ENCODE measurements around the gene RICTOR. TPM values are rescaled to one million over a fixed set of nuclear protein-coding genes. Genes with fewer than 3 reads are reported as not detected.
A peak's percentile ranks its signal among the peaks of the same experiment; 100 is the strongest.

The RICTOR gene
- 9.7 TPM for polyA plus RNA-seq (2013, experiment 1 of 2)
- polyA plus RNA-seq (2013, experiment 2 of 2) = 9.5 TPM

DNA sequence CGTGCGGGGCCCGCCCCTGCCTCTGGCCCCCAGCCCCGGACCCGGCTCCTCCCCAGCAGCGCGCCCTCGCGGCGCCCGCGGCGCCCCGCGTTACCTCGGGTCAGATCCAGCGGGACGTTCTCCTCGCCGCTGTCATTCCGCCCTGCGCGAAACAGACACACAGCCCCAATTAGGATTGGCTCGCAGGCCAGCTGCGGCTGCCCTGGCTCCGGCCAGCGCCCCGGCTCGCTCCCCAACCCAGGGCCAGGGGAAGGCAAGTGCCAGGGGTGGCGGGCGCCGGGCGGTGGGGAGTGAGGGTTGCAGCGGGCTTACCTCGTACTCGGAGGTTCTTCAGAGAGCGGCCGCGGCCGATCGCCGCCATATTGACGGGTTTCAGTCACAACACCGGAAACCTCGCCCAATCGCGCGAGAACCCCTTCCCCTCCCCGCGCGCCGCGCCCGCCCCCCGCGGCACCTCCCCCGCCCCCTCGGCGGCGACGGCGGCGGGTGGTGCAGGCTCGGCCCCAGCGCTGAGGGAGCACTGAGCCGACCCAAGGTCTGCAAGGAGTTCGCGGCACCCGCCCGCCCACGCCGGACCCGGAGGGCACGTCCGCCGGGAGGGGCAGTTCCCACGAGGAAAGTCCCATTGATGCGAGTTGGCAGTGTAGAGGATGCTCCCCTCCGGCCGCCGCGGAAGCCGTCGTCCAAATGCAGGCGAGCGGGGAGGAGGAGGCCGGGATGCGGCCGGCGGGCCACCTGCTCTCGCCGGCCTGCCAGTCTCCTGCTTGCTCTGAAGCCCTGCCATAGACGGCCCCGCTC, at the start of gene RICTOR:
Gene RICTOR (minus strand): TSS at position 383 of the 798 bp plus-strand sequence. CDS start 22 bp downstream, at position 361.
- no peaks in the 10 kb centered on the region for H3K27me3 ChIP-seq (ENCODE audit: control insufficient read depth in 1 of 2, insufficient read depth in 1 of 2, low read length in 2 of 2)
- H2BK12ac ChIP-seq (ENCODE audit: low read length in 2 of 2) = peak within 1 kb of the TSS; percentile 66 to 88
- DNase-seq = peak; percentile 89
- peak within 1 kb of the TSS; percentile 97 for H4K8ac ChIP-seq (ENCODE audit: low read length)
- H3K27ac ChIP-seq (ENCODE audit: low read length, poor library complexity, severe bottlenecking) = peak within 1 kb of the TSS; percentile 95
- peaks cover 0 to 8% of the 10 kb centered on the region in 2 experiments for H3K36me3 ChIP-seq (ENCODE audit: control insufficient read depth in 1 of 2, insufficient read depth in 2 of 2, low read depth in 1 of 2, low read length in 2 of 2)
- H3K14ac ChIP-seq (ENCODE audit: low read length in 2 of 2) = peak within 1 kb of the TSS; percentile 74 to 96
- peak within 1 kb of the TSS; percentile 100 for H3K18ac ChIP-seq (ENCODE audit: low read depth in 1 of 2, low read length in 2 of 2)
- peak within 1 kb of the TSS; percentile 99 for H2BK15ac ChIP-seq (ENCODE audit: low read depth, poor library complexity, severe bottlenecking)
- H3K4ac ChIP-seq (ENCODE audit: low read depth in 1 of 2, low read length in 2 of 2) = peak within 1 kb of the TSS; percentile 94 to 99
- H3K9me3 ChIP-seq (ENCODE audit: control insufficient read depth, low read length) = no peaks in the 10 kb centered on the region
- H3K4me2 ChIP-seq (ENCODE audit: low read length, poor library complexity, severe bottlenecking) = peak within 1 kb of the TSS; percentile 90
- H2BK5ac ChIP-seq (ENCODE audit: low read depth, low read length, poor library complexity, severe bottlenecking) = peak within 1 kb of the TSS; percentile 97
- H4K91ac ChIP-seq (ENCODE audit: low read length) = peak within 1 kb of the TSS; percentile 99
- H3K23ac ChIP-seq (ENCODE audit: low read length in 2 of 2) = peak within 1 kb of the TSS; percentile 90 to 100
- WGBS = under 1% methylated on average over 77 of the region's 94 CpGs
- peak within 1 kb of the TSS; percentile 96 for H3K9ac ChIP-seq (ENCODE audit: low read length)
- H2AFZ ChIP-seq (ENCODE audit: low read depth, low read length) = peak within 1 kb of the TSS; percentile 92
- peaks cover 2% of the 10 kb centered on the region for H3K79me1 ChIP-seq (replicated peaks; ENCODE audit: low read length, poor library complexity, severe bottlenecking)
- H3K4me3 ChIP-seq (ENCODE audit: insufficient read depth in 1 of 2, low read depth in 1 of 2, low read length in 2 of 2) = peak within 1 kb of the TSS; percentile 98 to 100
- no peaks in the 10 kb centered on the region for H3K4me1 ChIP-seq (ENCODE audit: control insufficient read depth, insufficient read depth, low read depth, low read length)
- H2BK120ac ChIP-seq (ENCODE audit: low read depth, low read length) = peak within 1 kb of the TSS; percentile 97
- no peak within 1 kb of the TSS for H2AK5ac ChIP-seq (ENCODE audit: low read length, severe bottlenecking)

- no peak overlapping the region for H4K91ac ChIP-seq (ENCODE audit: low read length)
- no peak overlapping the region for H2BK5ac ChIP-seq (ENCODE audit: low read depth, low read length, poor library complexity, severe bottlenecking)
- no peak overlapping the region for H3K9ac ChIP-seq (ENCODE audit: low read length)
- 50% methylated on average over 1 of the region's 2 CpGs for WGBS
- no peaks in the 10 kb centered on the region for H3K36me3 ChIP-seq (ENCODE audit: control insufficient read depth in 1 of 2, insufficient read depth in 2 of 2, low read depth in 1 of 2, low read length in 2 of 2)
- no peak overlapping the region for H2AFZ ChIP-seq (ENCODE audit: low read depth, low read length)
- no peaks in the 10 kb centered on the region for H3K9me3 ChIP-seq (ENCODE audit: control insufficient read depth, low read length)
- no peaks in the 10 kb centered on the region for H3K79me1 ChIP-seq (replicated peaks; ENCODE audit: low read length, poor library complexity, severe bottlenecking)
- DNase-seq = no peak
- H3K27ac ChIP-seq (ENCODE audit: low read length, poor library complexity, severe bottlenecking) = no peak overlapping the region
- no peaks in the 10 kb centered on the region for H3K4me1 ChIP-seq (ENCODE audit: control insufficient read depth, insufficient read depth, low read depth, low read length)
- H3K4me3 ChIP-seq (ENCODE audit: insufficient read depth in 1 of 2, low read depth in 1 of 2, low read length in 2 of 2) = no peak overlapping the region
- no peak overlapping the region for H4K8ac ChIP-seq (ENCODE audit: low read length)
- no peak overlapping the region for H3K4me2 ChIP-seq (ENCODE audit: low read length, poor library complexity, severe bottlenecking)
- H2BK12ac ChIP-seq (ENCODE audit: low read length in 2 of 2) = no peak overlapping the region
- H2AK5ac ChIP-seq (ENCODE audit: low read length, severe bottlenecking) = no peak overlapping the region
- H3K14ac ChIP-seq (ENCODE audit: low read length in 2 of 2) = no peak overlapping the region
- no peak overlapping the region for H3K23ac ChIP-seq (ENCODE audit: low read length in 2 of 2)
- no peak overlapping the region for H3K4ac ChIP-seq (ENCODE audit: low read depth in 1 of 2, low read length in 2 of 2)
- H3K27me3 ChIP-seq (ENCODE audit: control insufficient read depth in 1 of 2, insufficient read depth in 1 of 2, low read length in 2 of 2) = no peaks in the 10 kb centered on the region
- no peak overlapping the region for H2BK15ac ChIP-seq (ENCODE audit: low read depth, poor library complexity, severe bottlenecking)
- no peak overlapping the region for H3K18ac ChIP-seq (ENCODE audit: low read depth in 1 of 2, low read length in 2 of 2)
- no peak overlapping the region for H2BK120ac ChIP-seq (ENCODE audit: low read depth, low read length)
Measured at GRCh38 chr5:39121922-39122321, 47.7 kb upstream of the RICTOR start.

DNA sequence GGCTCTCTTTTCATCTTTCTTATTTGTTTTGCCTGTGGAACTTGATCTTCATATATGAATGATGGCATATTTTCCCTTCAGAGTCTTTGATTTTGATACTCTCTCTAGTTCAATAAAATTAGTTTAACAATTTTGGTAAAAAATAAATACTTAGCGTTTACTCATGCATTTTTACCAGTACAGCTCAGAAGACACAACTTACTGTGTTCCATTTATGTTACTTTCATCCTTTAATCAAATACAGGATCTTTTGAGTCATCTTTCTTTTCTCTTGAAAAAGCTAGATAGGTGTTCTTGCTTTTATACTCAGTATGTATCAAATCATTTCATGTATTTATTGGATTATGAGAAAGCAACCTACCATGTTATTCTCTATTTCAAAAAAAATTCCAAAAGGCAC, 47.1 kb upstream of the RICTOR start:
- Histone ChIP-seq H2BK12ac (ENCODE audit: low read length in 2 of 2) (no peak overlapping the region), H2BK15ac (ENCODE audit: low read depth, poor library complexity, severe bottlenecking) (no peak overlapping the region), H3K18ac (ENCODE audit: low read depth in 1 of 2, low read length in 2 of 2) (no peak overlapping the region), H3K4me2 (ENCODE audit: low read length, poor library complexity, severe bottlenecking) (no peak overlapping the region), H3K14ac (ENCODE audit: low read length in 2 of 2) (no peak overlapping the region), H2BK5ac (ENCODE audit: low read depth, low read length, poor library complexity, severe bottlenecking) (no peak overlapping the region), H3K23ac (ENCODE audit: low read length in 2 of 2) (no peak overlapping the region), H3K4me3 (ENCODE audit: insufficient read depth in 1 of 2, low read depth in 1 of 2, low read length in 2 of 2) (no peak overlapping the region), H3K79me1 (replicated peaks; ENCODE audit: low read length, poor library complexity, severe bottlenecking) (no peaks in the 10 kb centered on the region), H2AFZ (ENCODE audit: low read depth, low read length) (no peak overlapping the region), H2BK120ac (ENCODE audit: low read depth, low read length) (no peak overlapping the region), H3K27me3 (ENCODE audit: control insufficient read depth in 1 of 2, insufficient read depth in 1 of 2, low read length in 2 of 2) (no peaks in the 10 kb centered on the region), H3K9me3 (ENCODE audit: control insufficient read depth, low read length) (no peaks in the 10 kb centered on the region), H4K8ac (ENCODE audit: low read length) (no peak overlapping the region), H3K36me3 (ENCODE audit: control insufficient read depth in 1 of 2, insufficient read depth in 2 of 2, low read depth in 1 of 2, low read length in 2 of 2) (no peaks in the 10 kb centered on the region), H3K4me1 (ENCODE audit: control insufficient read depth, insufficient read depth, low read depth, low read length) (no peaks in the 10 kb centered on the region), H3K4ac (ENCODE audit: low read depth in 1 of 2, low read length in 2 of 2) (no peak overlapping the region), H2AK5ac (ENCODE audit: low read length, severe bottlenecking) (no peak overlapping the region), H3K9ac (ENCODE audit: low read length) (no peak overlapping the region), H3K27ac (ENCODE audit: low read length, poor library complexity, severe bottlenecking) (no peak overlapping the region), H4K91ac (ENCODE audit: low read length) (no peak overlapping the region)
- no CpG with 5 or more reads among the region's 1 CpG for WGBS
- no peak for DNase-seq

- Histone ChIP-seq H3K9ac (ENCODE audit: low read length) (no peak overlapping the region), H2BK12ac (ENCODE audit: low read length in 2 of 2) (no peak overlapping the region), H2BK5ac (ENCODE audit: low read depth, low read length, poor library complexity, severe bottlenecking) (no peak overlapping the region), H3K23ac (ENCODE audit: low read length in 2 of 2) (no peak overlapping the region), H3K27me3 (ENCODE audit: control insufficient read depth in 1 of 2, insufficient read depth in 1 of 2, low read length in 2 of 2) (no peaks in the 10 kb centered on the region), H4K8ac (ENCODE audit: low read length) (no peak overlapping the region), H3K36me3 (ENCODE audit: control insufficient read depth in 1 of 2, insufficient read depth in 2 of 2, low read depth in 1 of 2, low read length in 2 of 2) (no peaks in the 10 kb centered on the region), H2BK120ac (ENCODE audit: low read depth, low read length) (no peak overlapping the region), H3K79me1 (replicated peaks; ENCODE audit: low read length, poor library complexity, severe bottlenecking) (no peaks in the 10 kb centered on the region), H4K91ac (ENCODE audit: low read length) (no peak overlapping the region), H3K9me3 (ENCODE audit: control insufficient read depth, low read length) (no peaks in the 10 kb centered on the region), H3K4me2 (ENCODE audit: low read length, poor library complexity, severe bottlenecking) (no peak overlapping the region), H3K18ac (ENCODE audit: low read depth in 1 of 2, low read length in 2 of 2) (no peak overlapping the region), H3K27ac (ENCODE audit: low read length, poor library complexity, severe bottlenecking) (no peak overlapping the region), H3K4me1 (ENCODE audit: control insufficient read depth, insufficient read depth, low read depth, low read length) (no peaks in the 10 kb centered on the region), H3K4ac (ENCODE audit: low read depth in 1 of 2, low read length in 2 of 2) (no peak overlapping the region), H2BK15ac (ENCODE audit: low read depth, poor library complexity, severe bottlenecking) (no peak overlapping the region), H3K14ac (ENCODE audit: low read length in 2 of 2) (no peak overlapping the region), H2AFZ (ENCODE audit: low read depth, low read length) (no peak overlapping the region), H3K4me3 (ENCODE audit: insufficient read depth in 1 of 2, low read depth in 1 of 2, low read length in 2 of 2) (no peak overlapping the region), H2AK5ac (ENCODE audit: low read length, severe bottlenecking) (no peak overlapping the region)
- DNase-seq = no peak
- WGBS = no CpG with 5 or more reads among the region's 1 CpG
Measured at GRCh38 chr5:39120052-39120420, 45.8 kb upstream of the RICTOR start.
